Ishikawa (cell line): ENCODE data around the gene FCRLB.

ENCODE experiments used
- EP300 ChIP-seq: IDR thresholded peaks from 2 replicates; pipeline ENCODE4 v1.6.1; 2012; ENCODE audit warnings: borderline replicate concordance
- FOXM1 ChIP-seq: IDR thresholded peaks from 2 replicates; pipeline ENCODE4 v1.6.1; 2012; ENCODE audit warnings: low read depth, borderline replicate concordance
- NFIC ChIP-seq: IDR thresholded peaks from 2 replicates; pipeline ENCODE4 v1.6.1; 2012
- RAD21 ChIP-seq: IDR thresholded peaks from 2 replicates; pipeline ENCODE4 v1.6.1; 2012; ENCODE audit warnings: low read depth
- TAF1 ChIP-seq: IDR thresholded peaks from 2 replicates; pipeline ENCODE4 v1.6.1; 2012; ENCODE audit warnings: low read depth, mild to moderate bottlenecking
- TCF12 ChIP-seq: IDR thresholded peaks from 2 replicates; pipeline ENCODE4 v1.6.1; 2012; ENCODE audit warnings: low read depth
- TF ChIP-seq, protein P1 (sequence below): IDR thresholded peaks from 2 replicates; pipeline ENCODE4 v1.6.1; 2012
- TF ChIP-seq, protein P2 (sequence below): IDR thresholded peaks from 2 replicates; pipeline ENCODE4 v1.6.1; 2012

DNA sequence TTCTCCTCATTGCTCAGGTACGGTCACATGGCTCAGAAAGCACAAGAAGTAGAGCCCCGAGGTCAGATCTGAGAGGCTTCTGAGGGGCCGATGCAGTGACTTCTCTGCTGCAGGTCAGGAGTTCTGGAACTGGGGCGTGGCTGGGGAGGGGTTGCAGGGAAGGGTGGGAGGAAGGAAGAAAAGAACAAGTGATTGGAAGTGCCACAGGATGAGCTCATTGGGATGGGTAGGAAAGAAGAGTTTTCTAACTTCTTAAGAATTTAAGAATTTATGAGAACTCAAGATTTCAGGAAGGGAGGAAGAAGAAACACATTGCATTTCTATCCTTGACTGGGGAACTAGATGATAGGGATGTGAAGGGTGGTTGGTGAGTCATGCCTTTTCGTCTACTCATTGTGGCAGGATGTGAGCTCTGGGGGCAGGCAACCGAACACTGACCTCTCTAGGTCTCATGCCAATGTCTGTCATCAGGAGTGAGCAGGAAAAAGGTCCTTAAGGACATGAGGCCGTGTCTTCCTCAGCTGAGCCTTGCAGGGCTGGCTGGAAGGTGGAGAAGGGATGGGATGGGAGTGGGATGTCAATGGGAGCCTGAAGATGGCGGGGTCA lies 497 bp downstream of the FCRLB start:
- TF ChIP-seq TAF1 (no peak), EP300 (no peak), TCF12 (no peak), NFIC (no peak), RAD21 (no peak), FOXM1 (no peak)
- TF ChIP-seq, protein P1, sequence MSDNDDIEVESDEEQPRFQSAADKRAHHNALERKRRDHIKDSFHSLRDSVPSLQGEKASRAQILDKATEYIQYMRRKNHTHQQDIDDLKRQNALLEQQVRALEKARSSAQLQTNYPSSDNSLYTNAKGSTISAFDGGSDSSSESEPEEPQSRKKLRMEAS, result no peak
- TF ChIP-seq, protein P2, sequence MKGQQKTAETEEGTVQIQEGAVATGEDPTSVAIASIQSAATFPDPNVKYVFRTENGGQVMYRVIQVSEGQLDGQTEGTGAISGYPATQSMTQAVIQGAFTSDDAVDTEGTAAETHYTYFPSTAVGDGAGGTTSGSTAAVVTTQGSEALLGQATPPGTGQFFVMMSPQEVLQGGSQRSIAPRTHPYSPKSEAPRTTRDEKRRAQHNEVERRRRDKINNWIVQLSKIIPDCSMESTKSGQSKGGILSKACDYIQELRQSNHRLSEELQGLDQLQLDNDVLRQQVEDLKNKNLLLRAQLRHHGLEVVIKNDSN, result no peak
